ENCODE measurements around the gene IKZF1. TPM values are rescaled to one million over a fixed set of nuclear protein-coding genes. Genes with fewer than 3 reads are reported as not detected.

The IKZF1 gene
- total and polyA plus RNA-seq, 9 of the 15 experiments (the other 6 are each of a cell fraction or from before 2014, with no cell fraction given): 12.6 to 85.3 (median 44.7) TPM

DNA sequence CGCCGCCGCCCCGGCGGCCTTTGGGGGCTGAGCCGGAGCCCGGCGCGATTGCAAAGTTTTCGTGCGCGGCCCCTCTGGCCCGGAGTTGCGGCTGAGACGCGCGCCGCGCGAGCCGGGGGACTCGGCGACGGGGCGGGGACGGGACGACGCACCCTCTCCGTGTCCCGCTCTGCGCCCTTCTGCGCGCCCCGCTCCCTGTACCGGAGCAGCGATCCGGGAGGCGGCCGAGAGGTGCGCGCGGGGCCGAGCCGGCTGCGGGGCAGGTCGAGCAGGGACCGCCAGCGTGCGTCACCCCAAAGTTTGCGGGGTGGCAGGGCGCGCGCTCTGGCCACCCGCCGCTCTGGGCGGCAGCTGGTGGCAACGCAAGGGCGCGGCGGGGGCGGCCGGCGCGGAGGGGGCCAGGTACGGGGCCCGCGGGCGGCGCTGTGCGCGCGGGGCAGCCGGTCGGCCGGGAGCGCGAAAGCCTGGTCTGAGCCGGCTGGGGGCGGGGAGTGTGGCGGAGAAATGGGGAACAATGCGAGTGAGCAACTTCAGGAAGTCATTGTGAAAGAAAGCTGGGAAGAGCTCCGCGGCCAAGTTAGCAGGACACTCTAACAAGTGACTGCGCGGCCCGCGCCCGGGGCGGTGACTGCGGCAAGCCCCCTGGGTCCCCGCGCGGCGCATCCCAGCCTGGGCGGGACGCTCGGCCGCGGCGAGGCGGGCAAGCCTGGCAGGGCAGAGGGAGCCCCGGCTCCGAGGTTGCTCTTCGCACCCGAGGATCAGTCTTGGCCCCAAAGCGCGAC is at the start of gene IKZF1 (continued):
- TF ChIP-seq, protein P1, sequence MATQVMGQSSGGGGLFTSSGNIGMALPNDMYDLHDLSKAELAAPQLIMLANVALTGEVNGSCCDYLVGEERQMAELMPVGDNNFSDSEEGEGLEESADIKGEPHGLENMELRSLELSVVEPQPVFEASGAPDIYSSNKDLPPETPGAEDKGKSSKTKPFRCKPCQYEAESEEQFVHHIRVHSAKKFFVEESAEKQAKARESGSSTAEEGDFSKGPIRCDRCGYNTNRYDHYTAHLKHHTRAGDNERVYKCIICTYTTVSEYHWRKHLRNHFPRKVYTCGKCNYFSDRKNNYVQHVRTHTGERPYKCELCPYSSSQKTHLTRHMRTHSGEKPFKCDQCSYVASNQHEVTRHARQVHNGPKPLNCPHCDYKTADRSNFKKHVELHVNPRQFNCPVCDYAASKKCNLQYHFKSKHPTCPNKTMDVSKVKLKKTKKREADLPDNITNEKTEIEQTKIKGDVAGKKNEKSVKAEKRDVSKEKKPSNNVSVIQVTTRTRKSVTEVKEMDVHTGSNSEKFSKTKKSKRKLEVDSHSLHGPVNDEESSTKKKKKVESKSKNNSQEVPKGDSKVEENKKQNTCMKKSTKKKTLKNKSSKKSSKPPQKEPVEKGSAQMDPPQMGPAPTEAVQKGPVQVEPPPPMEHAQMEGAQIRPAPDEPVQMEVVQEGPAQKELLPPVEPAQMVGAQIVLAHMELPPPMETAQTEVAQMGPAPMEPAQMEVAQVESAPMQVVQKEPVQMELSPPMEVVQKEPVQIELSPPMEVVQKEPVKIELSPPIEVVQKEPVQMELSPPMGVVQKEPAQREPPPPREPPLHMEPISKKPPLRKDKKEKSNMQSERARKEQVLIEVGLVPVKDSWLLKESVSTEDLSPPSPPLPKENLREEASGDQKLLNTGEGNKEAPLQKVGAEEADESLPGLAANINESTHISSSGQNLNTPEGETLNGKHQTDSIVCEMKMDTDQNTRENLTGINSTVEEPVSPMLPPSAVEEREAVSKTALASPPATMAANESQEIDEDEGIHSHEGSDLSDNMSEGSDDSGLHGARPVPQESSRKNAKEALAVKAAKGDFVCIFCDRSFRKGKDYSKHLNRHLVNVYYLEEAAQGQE (IDR thresholded peaks at IDR 0.05; ENCODE audit: borderline replicate concordance): peak; percentile 78
- TF ChIP-seq, protein P1 (CRISPR knock-in tag; IDR thresholded peaks at IDR 0.05; ENCODE audit: low read depth): 0 out of 2 replicates have a peak, but pooled peaks have one; percentile 12
- peak; percentile 43; the same call in 1 of the 2 replicates for TF ChIP-seq SMAD4 (CRISPR knock-in tag; conservative IDR thresholded peaks at IDR 0.05)
- 0 out of 4 replicates have a peak, but pooled peaks of 1 of the 2 experiments have one; percentile 22 for TF ChIP-seq NONO (IDR thresholded peaks at IDR 0.05; ENCODE audit: low read depth in 2 of 2, low read length in 1 of 2)
- peak in 1 of 3 experiments; percentile 36 for TF ChIP-seq YY1 (IDR thresholded peaks at IDR 0.05; ENCODE audit: borderline replicate concordance in 1 of 3, control insufficient read depth in 1 of 3, extremely low read depth in 1 of 3, insufficient read depth in 3 of 3, insufficient read length in 1 of 3, insufficient replicate concordance in 2 of 3, low read depth in 1 of 3, low read length in 2 of 3)
- TF ChIP-seq THRA (IDR thresholded peaks at IDR 0.05): no peak
- TF ChIP-seq, protein P2, sequence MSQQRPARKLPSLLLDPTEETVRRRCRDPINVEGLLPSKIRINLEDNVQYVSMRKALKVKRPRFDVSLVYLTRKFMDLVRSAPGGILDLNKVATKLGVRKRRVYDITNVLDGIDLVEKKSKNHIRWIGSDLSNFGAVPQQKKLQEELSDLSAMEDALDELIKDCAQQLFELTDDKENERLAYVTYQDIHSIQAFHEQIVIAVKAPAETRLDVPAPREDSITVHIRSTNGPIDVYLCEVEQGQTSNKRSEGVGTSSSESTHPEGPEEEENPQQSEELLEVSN (IDR thresholded peaks at IDR 0.05; ENCODE audit: borderline replicate concordance in 1 of 2, extremely low read depth in 1 of 2, insufficient read depth in 1 of 2, insufficient read length in 1 of 2, low read depth in 1 of 2, low read length in 1 of 2, poor library complexity in 1 of 2, severe bottlenecking in 1 of 2): peak in 1 of 2 experiments; percentile 33
- peak; percentile 53; the same call in 1 of the 2 replicates for TF ChIP-seq SOX6 (IDR thresholded peaks at IDR 0.05)
- TF ChIP-seq CEBPG (CRISPR knock-in tag; IDR thresholded peaks at IDR 0.05): peak; percentile 52; the same call in 1 of the 2 replicates
- TF ChIP-seq CEBPG (tag; conservative IDR thresholded peaks at IDR 0.05 in 1 of 2, IDR thresholded peaks at IDR 0.05 in 1 of 2): peak; percentile 56 to 81
- TF ChIP-seq GTF2F1 (IDR thresholded peaks at IDR 0.05; ENCODE audit: low read depth, low read length): no peak
- TF ChIP-seq KDM1A (IDR thresholded peaks at IDR 0.05): no peak
- TF ChIP-seq ZBTB7A (IDR thresholded peaks at IDR 0.05; ENCODE audit: borderline replicate concordance, control insufficient read depth, low read depth, low read length): peak; percentile 40; the same call in 1 of the 2 replicates
- 0 out of 4 replicates have a peak, but pooled peaks of 1 of the 2 experiments have one; percentile 7 for TF ChIP-seq RCOR1 (IDR thresholded peaks at IDR 0.05; ENCODE audit: borderline replicate concordance in 1 of 2, low read depth in 2 of 2, low read length in 2 of 2)
